IMR-90 (cell line): ENCODE measurements around the gene SLC25A24. TPM values are rescaled to one million over a fixed set of nuclear protein-coding genes. Genes with fewer than 3 reads are reported as not detected.

Experiments used
- ATAC-seq: fragments of 200-7000 bp; cut with Tn5 transposase; 2 replicates; pipeline ENCODE4 v1.9.1; 2020; ENCODE audit warnings: low read depth, mild to moderate bottlenecking, moderate library complexity
- BruUV-seq: library from RNA; stranded (reverse); fragments of 400-500 nt; replicated peaks from 2 replicates; lab custom pipeline; 2021; lab: Mats Ljungman, UMichigan
- CTCF ChIA-PET: fragments of 300-600 bp; formaldehyde crosslinking; extraction: SDS; loops from one replicate; lab custom pipeline; 2021; ENCODE audit warnings: antibody characterized with exemption; lab: Yijun Ruan, JAX
- POLR2A ChIA-PET: fragments of 300-600 bp; sonication (Branson Sonifier 250); formaldehyde crosslinking; loops from one replicate; lab custom pipeline; 2022; ENCODE audit warnings: antibody characterized with exemption; ENCODE audit not compliant: unreplicated experiment; lab: Charles Lee
- DNase-seq: peaks from one replicate; pipeline ENCODE4 v3.0.0; 2013
- H2AFZ ChIP-seq: replicated peaks from 2 replicates; pipeline ENCODE3; 2013; ENCODE audit warnings: low read length, mild to moderate bottlenecking; ENCODE audit not compliant: poor library complexity
- H2AK5ac ChIP-seq: 2 replicates; pipeline ENCODE4 v1.6.1; 2013; ENCODE audit warnings: low read depth, low read length, inconsistent platforms
- H2AK9ac ChIP-seq: replicated peaks from 2 replicates; pipeline ENCODE3; 2013; ENCODE audit warnings: mild to moderate bottlenecking, low read depth, low read length, moderate library complexity; ENCODE audit not compliant: poor library complexity
- H2BK120ac ChIP-seq: 2 replicates; pipeline ENCODE4 v1.6.1; 2013; ENCODE audit warnings: low read depth, low read length, inconsistent platforms
- H2BK15ac ChIP-seq: 3 replicates; pipeline ENCODE4 v1.6.1; 2013; ENCODE audit warnings: low read depth, low read length, inconsistent platforms
- H2BK20ac ChIP-seq: 2 replicates; pipeline ENCODE4 v1.6.1; 2013; ENCODE audit warnings: low read depth, mild to moderate bottlenecking, inconsistent platforms, low read length, moderate library complexity
- H2BK5ac ChIP-seq: 2 replicates; pipeline ENCODE4 v1.6.1; 2013; ENCODE audit warnings: mild to moderate bottlenecking, low read depth, low read length, inconsistent platforms; ENCODE audit not compliant: poor library complexity, severe bottlenecking
- H3K14ac ChIP-seq: replicated peaks from 2 replicates; pipeline ENCODE4 v1.6.1; 2013; ENCODE audit warnings: low read depth, low read length, inconsistent platforms
- H3K18ac ChIP-seq: 2 replicates; pipeline ENCODE4 v1.6.1; 2013; ENCODE audit warnings: low read depth, low read length, control low read depth
- H3K23ac ChIP-seq: 2 replicates; pipeline ENCODE4 v1.6.1; 2013; ENCODE audit warnings: low read depth, low read length, inconsistent platforms
- H3K27ac ChIP-seq: 2 replicates; pipeline ENCODE4 v1.5.1; 2013; ENCODE audit warnings: mild to moderate bottlenecking, control low read depth, low read length; ENCODE audit not compliant: insufficient read depth
- H3K27me3 ChIP-seq: 2 replicates; pipeline ENCODE4 v1.6.1; 2013; ENCODE audit warnings: low read length; ENCODE audit not compliant: control insufficient read depth, insufficient read depth
- H3K36me3 ChIP-seq: 2 replicates; pipeline ENCODE4 v1.6.1; 2013; ENCODE audit warnings: low read length, mixed read lengths; ENCODE audit not compliant: control insufficient read depth, insufficient read depth
- H3K4ac ChIP-seq: 2 replicates; pipeline ENCODE4 v1.6.1; 2013; ENCODE audit warnings: low read depth, low read length, inconsistent platforms
- H3K4me1 ChIP-seq: 2 replicates; pipeline ENCODE4 v1.6.1; 2013; ENCODE audit warnings: low read length, mixed read lengths; ENCODE audit not compliant: control insufficient read depth, insufficient read depth
- H3K4me2 ChIP-seq: 2 replicates; pipeline ENCODE4 v1.6.1; 2013; ENCODE audit warnings: low read depth, mild to moderate bottlenecking, control low read depth, low read length, moderate library complexity
- H3K4me3 ChIP-seq: 2 replicates; pipeline ENCODE4 v1.5.1; 2013; ENCODE audit warnings: low read depth, mild to moderate bottlenecking, control low read depth, low read length, moderate library complexity; ENCODE audit not compliant: insufficient read depth
- H3K56ac ChIP-seq: 2 replicates; pipeline ENCODE4 v1.6.1; 2013; ENCODE audit warnings: low read length, inconsistent platforms; ENCODE audit not compliant: insufficient read depth; ENCODE audit errors: extremely low read depth
- H3K79me1 ChIP-seq, 2 experiments: 2 replicates each; pipeline ENCODE4 v1.6.1; 2013; ENCODE audit warnings: low read length in 2 of 2, inconsistent platforms in 1 of 2, low read depth in 1 of 2
- H3K9ac ChIP-seq: 2 replicates; pipeline ENCODE4 v1.6.1; 2013; ENCODE audit warnings: low read depth, low read length, control low read depth
- H3K9me1 ChIP-seq: 2 replicates; pipeline ENCODE4 v1.6.1; 2013; ENCODE audit warnings: low read length, inconsistent platforms; ENCODE audit not compliant: insufficient read depth
- H3K9me3 ChIP-seq: 2 replicates; pipeline ENCODE4 v1.6.1; 2013; ENCODE audit warnings: low read length; ENCODE audit not compliant: control insufficient read depth, insufficient read depth
- H4K20me1 ChIP-seq: 2 replicates; pipeline ENCODE4 v1.6.1; 2013; ENCODE audit warnings: low read length, inconsistent platforms; ENCODE audit not compliant: insufficient read depth
- H4K5ac ChIP-seq: 2 replicates; pipeline ENCODE4 v1.6.1; 2013; ENCODE audit warnings: mild to moderate bottlenecking, low read depth, low read length, control low read depth
- H4K8ac ChIP-seq, 2 experiments: 2 replicates each; pipeline ENCODE4 v1.6.1; 2013; ENCODE audit warnings: low read depth in 2 of 2, low read length in 2 of 2, control low read depth in 1 of 2, inconsistent platforms in 1 of 2
- H4K91ac ChIP-seq: 2 replicates; pipeline ENCODE4 v1.6.1; 2013; ENCODE audit warnings: low read depth, low read length, inconsistent platforms; ENCODE audit not compliant: insufficient read depth
- FOS ChIP-seq: fragments of 150-350 bp; IDR thresholded peaks from 2 replicates; pipeline ENCODE4 v1.6.1; 2016; ENCODE audit warnings: low read depth, low read length
- MXI1 ChIP-seq: IDR thresholded peaks from 2 replicates; pipeline ENCODE4 v1.6.1; 2012; ENCODE audit warnings: low read depth, mild to moderate bottlenecking, low read length, moderate library complexity, borderline replicate concordance
- NFE2L2 ChIP-seq: fragments of 150-350 bp; IDR thresholded peaks from 2 replicates; pipeline ENCODE4 v1.6.1; 2016; ENCODE audit warnings: low read depth, mild to moderate bottlenecking, low read length
- POLR2A ChIP-seq: IDR thresholded peaks from 2 replicates; pipeline ENCODE4 v1.6.1; 2012; ENCODE audit warnings: mild to moderate bottlenecking, low read depth, low read length
- RAD21 ChIP-seq: IDR thresholded peaks from 2 replicates; pipeline ENCODE4 v1.6.1; 2012; ENCODE audit warnings: low read length, improper control_type of control experiment
- RFX5 ChIP-seq: IDR thresholded peaks from 2 replicates; pipeline ENCODE4 v1.8.0; 2012; ENCODE audit warnings: low read depth, mild to moderate bottlenecking, low read length, moderate library complexity
- WGBS, 2 experiments: methylation state at CpG; one replicate each; pipeline versions ENCODE4 v1.1.5 to v1.1.7; 2013; ENCODE audit warnings: missing lambda C conversion rate in 2 of 2; ENCODE audit not compliant: insufficient read length in 1 of 2; ENCODE audit errors: extremely low coverage in 2 of 2; 5-methylcytosine and 5-hydroxymethylcytosine counted together
- dilution Hi-C: fragments of 300-500 bp; cut with HindIII; formaldehyde crosslinking; loops from one replicate; pipeline ENCODE4 v1.14.3; 2018; ENCODE audit warnings: low sequenced_read_pairs; ENCODE audit not compliant: unreplicated experiment
- in situ Hi-C: fragments of 300-500 bp; cut with MboI; formaldehyde crosslinking; loops from 3 replicates; pipeline ENCODE4 v1.14.3; 2019; ENCODE audit warnings: low sequenced_read_pairs, inconsistent platforms, mixed read lengths
- intact Hi-C: fragments of 100-400 bp; cut with micrococcal nuclease; formaldehyde crosslinking; loops from 2 replicates; pipeline ENCODE4 v1.10.0; 2022
- polyA plus RNA-seq, 3 experiments: library from polyadenylated mRNA; depleted of rRNA; stranded (reverse); fragments of >200 nt; gene quantifications; 2 replicates each; pipeline ENCODE4 v1.2.3, GENCODE V29; 2012; ENCODE audit warnings: low replicate concordance in 1 of 3
- total RNA-seq: library from RNA; depleted of rRNA; stranded (reverse); fragments of >200 nt; gene quantifications from 2 replicates; pipeline ENCODE4 v1.2.3, GENCODE V29; 2012

SLC25A24 gene
- total and polyA plus RNA-seq, 2 of the 4 experiments (the other 2 are of a cell fraction) = 19.4 to 20.4 TPM

GRCh38 chr1:108190001-108190634, 10.0 kb downstream of the SLC25A24 start:
- intact Hi-C loops (loop anchor here (2.0 kb wide), 1 partner anchor 13 kb away; no protein-coding TSS in a partner anchor), in situ Hi-C loops (no loop called here), dilution Hi-C loops (no loop called here)
- H3K9me3 ChIP-seq = no peaks in the 10 kb centered on the region
- no peak overlapping the region for H3K4me2 ChIP-seq
- CTCF ChIA-PET = no interaction called here
- peaks cover 50% of the 10 kb centered on the region; the same call in 1 of the 2 replicates for H4K20me1 ChIP-seq
- peaks cover 17 to 53% of the 10 kb centered on the region in 2 experiments for H3K79me1 ChIP-seq
- no peak overlapping the region for H4K5ac ChIP-seq
- no peak overlapping the region for H2AK5ac ChIP-seq
- H2AK9ac ChIP-seq = no peak overlapping the region
- POLR2A ChIA-PET = no interaction called here
- H3K23ac ChIP-seq = no peak overlapping the region
- TF ChIP-seq FOS = no peak
- TF ChIP-seq RFX5 = no peak
- TF ChIP-seq POLR2A = no peak
- no peak for TF ChIP-seq MXI1
- no peak for TF ChIP-seq RAD21
- no peak for TF ChIP-seq NFE2L2
- no peak overlapping the region for H3K14ac ChIP-seq
- no peak overlapping the region for H3K4me3 ChIP-seq
- H2AFZ ChIP-seq = no peak overlapping the region
- no peak overlapping the region for H3K9ac ChIP-seq
- H3K56ac ChIP-seq = no peak overlapping the region
- no peak overlapping the region for H3K4ac ChIP-seq
- no peak overlapping the region for H2BK5ac ChIP-seq
- no peak overlapping the region for H3K27ac ChIP-seq
- no peak overlapping the region for H4K91ac ChIP-seq
- H2BK120ac ChIP-seq = no peak overlapping the region
- no peak for ATAC-seq
- no TSS peak for BruUV-seq
- DNase-seq = no peak
- H4K8ac ChIP-seq = no peak overlapping the region
- H3K9me1 ChIP-seq = no peaks in the 10 kb centered on the region
- H3K4me1 ChIP-seq = no peaks in the 10 kb centered on the region
- H3K36me3 ChIP-seq = peaks cover 19% of the 10 kb centered on the region
- H3K18ac ChIP-seq = no peak overlapping the region
- H2BK20ac ChIP-seq = no peak overlapping the region
- H2BK15ac ChIP-seq = no peak overlapping the region
- WGBS, 2 experiments = 63% methylated on average over 3 of the region's 7 CpGs; no CpG with 5 or more reads in 1 of the 2 experiments
- H3K27me3 ChIP-seq = no peaks in the 10 kb centered on the region
